GM21360 (cell line): Measurements from ENCODE around the gene MED1.
"Not testable (repeated sequence)": the region's sequence is repeated elsewhere in the genome, so short reads cannot be mapped to it uniquely, and the experiment has no call there.

Source experiments
- ATAC-seq: cut with Tn5 transposase; IDR thresholded peaks from one replicate; pipeline ENCODE4 v1.9.1; 2021; ENCODE audit warnings: mild to moderate bottlenecking, moderate library complexity; ENCODE audit not compliant: unreplicated experiment

MED1 gene

GRCh38 chr17:39450847-39451581 lies at the start of gene MED1:
Gene MED1, minus strand, starts transcription at chr17:39451263. Its CDS starts 201 bp downstream, at chr17:39451062.
- ATAC-seq: peak; percentile 90

- not testable (repeated sequence) for ATAC-seq
Measured at GRCh38 chr17:39496921-39497320, 45.9 kb upstream of the MED1 start.

GRCh38 chr17:39487946-39488345 lies 36.9 kb upstream of the MED1 start:
- no peak for ATAC-seq

GRCh38 chr17:39487490-39487889 lies 36.4 kb upstream of the MED1 start:
- not testable (repeated sequence) for ATAC-seq

- ATAC-seq: no peak
Measured at GRCh38 chr17:39486242-39486641, 35.2 kb upstream of the MED1 start.

- ATAC-seq: no peak
Measured at GRCh38 chr17:39485555-39485954, 34.5 kb upstream of the MED1 start.

GRCh38 chr17:39484178-39484577 lies 33.1 kb upstream of the MED1 start:
- peak; percentile 64 for ATAC-seq

- no peak for ATAC-seq
Measured at GRCh38 chr17:39483506-39483905, 32.4 kb upstream of the MED1 start.

- ATAC-seq: not testable (repeated sequence)
Measured at GRCh38 chr17:39479631-39480030, 28.6 kb upstream of the MED1 start.

- ATAC-seq: no peak
Measured at GRCh38 chr17:39473310-39473709, 22.2 kb upstream of the MED1 start.

GRCh38 chr17:39468610-39469009 lies 17.5 kb upstream of the MED1 start:
- not testable (repeated sequence) for ATAC-seq

GRCh38 chr17:39464639-39465181 lies 13.6 kb upstream of the MED1 start:
- ATAC-seq: not testable (repeated sequence)

GRCh38 chr17:39462631-39463375 lies 11.7 kb upstream of the MED1 start:
- ATAC-seq: no peak

- ATAC-seq: peak; percentile 6
Measured at GRCh38 chr17:39461926-39462569, 11.0 kb upstream of the MED1 start.

GRCh38 chr17:39461113-39461925 lies 10.3 kb upstream of the MED1 start, which contains the start of gene CDK12:
Gene CDK12, plus strand, starts transcription at chr17:39461486. Its CDS starts 586 bp downstream, at chr17:39462072.
- ATAC-seq: peak; percentile 70

- no peak for ATAC-seq
Measured at GRCh38 chr17:39455919-39456318, 4.9 kb upstream of the MED1 start.

GRCh38 chr17:39450051-39450450 lies 1.0 kb downstream of the MED1 start:
- no peak for ATAC-seq

GRCh38 chr17:39447561-39447960 lies 3.5 kb downstream of the MED1 start:
- no peak for ATAC-seq

- ATAC-seq: no peak
Measured at GRCh38 chr17:39443326-39443725, 7.7 kb downstream of the MED1 start.

GRCh38 chr17:39439868-39440267 lies 11.2 kb downstream of the MED1 start:
- not testable (repeated sequence) for ATAC-seq
